HepG2 (cell line): ENCODE measurements around the gene POU2F1. TPM values are rescaled to one million over a fixed set of nuclear protein-coding genes. Genes with fewer than 3 reads are reported as not detected.

Experiments
- ADNP ChIP-seq: sonication (generic); formaldehyde crosslinking; IDR thresholded peaks from 2 replicates; pipeline ENCODE4 v1.4.0; 2020; ENCODE audit warnings: missing genetic modification reagents
- ARNTL ChIP-seq: sonication (generic); formaldehyde crosslinking; IDR thresholded peaks from 2 replicates; pipeline ENCODE4 v1.4.0; 2020; ENCODE audit warnings: mild to moderate bottlenecking, missing genetic modification reagents
- FOXO4 ChIP-seq: sonication (generic); formaldehyde crosslinking; conservative IDR thresholded peaks from 2 replicates; pipeline ENCODE4 v1.8.1; 2023; ENCODE audit warnings: missing genetic modification reagents
- GPBP1L1 ChIP-seq: sonication (generic); formaldehyde crosslinking; IDR thresholded peaks from 2 replicates; pipeline ENCODE4 v1.5.0; 2020; ENCODE audit warnings: mild to moderate bottlenecking, missing genetic modification reagents
- TIGD3 ChIP-seq: sonication (generic); formaldehyde crosslinking; IDR thresholded peaks from 2 replicates; pipeline ENCODE4 v1.5.1; 2020; ENCODE audit warnings: mild to moderate bottlenecking, missing genetic modification reagents, borderline replicate concordance
- ZBTB26 ChIP-seq: IDR thresholded peaks from 2 replicates; pipeline ENCODE4 v1.6.1; 2016; ENCODE audit warnings: missing compliant biosample characterization, missing genetic modification reagents, borderline replicate concordance
- ZKSCAN8 ChIP-seq: IDR thresholded peaks from 2 replicates; pipeline ENCODE4 v1.6.1; 2016; ENCODE audit warnings: borderline replicate concordance, missing genetic modification reagents, missing compliant biosample characterization
- ZNF142 ChIP-seq: sonication (generic); formaldehyde crosslinking; IDR thresholded peaks from 2 replicates; pipeline ENCODE4 v1.4.0; 2020; ENCODE audit warnings: missing genetic modification reagents
- ZNF18 ChIP-seq: sonication (generic); formaldehyde crosslinking; IDR thresholded peaks from 2 replicates; pipeline ENCODE4 v1.8.0; 2022; ENCODE audit warnings: mild to moderate bottlenecking, missing genetic modification reagents; ENCODE audit not compliant: insufficient replicate concordance
- ZNF24 ChIP-seq: fragments of 450-650 bp; IDR thresholded peaks from 2 replicates; pipeline ENCODE4 v1.6.1; 2017; ENCODE audit warnings: antibody characterized with exemption, mild to moderate bottlenecking
- ZNF281 ChIP-seq: sonication (generic); formaldehyde crosslinking; IDR thresholded peaks from 2 replicates; pipeline ENCODE4 v1.4.0; 2020; ENCODE audit warnings: missing genetic modification reagents, borderline replicate concordance
- polyA plus RNA-seq, 8 experiments: library from polyadenylated mRNA; depleted of rRNA in 3 of 8; stranded (reverse) in 7 of 8; unstranded in 1 of 8; fragments of >200 nt; fragmentation: Illumina TruSeq in 4 of 8; extraction: Trizol in 4 of 8; gene quantifications; 2 replicates each; pipeline versions ENCODE4 v1.2.1 to v1.2.3, GENCODE V29; 2011 to 2016; ENCODE audit warnings: low read depth in 4 of 8, missing spikeins in 1 of 8, mixed read lengths in 1 of 8; ENCODE audit not compliant: insufficient read depth in 1 of 8
- total RNA-seq, 5 experiments: library from RNA; depleted of rRNA; stranded (reverse); fragments of >200 nt; fragmentation: Illumina TruSeq; extraction: Trizol; gene quantifications; 2 replicates each; pipeline ENCODE4 v1.2.3, GENCODE V29; 2016; ENCODE audit warnings: low read depth in 1 of 5

Gene POU2F1
- total and polyA plus RNA-seq, 2 of the 13 experiments (the other 11 are each of a cell fraction or from before 2014, with no cell fraction given), result 10.2 to 13.0 TPM

- TF ChIP-seq ZNF142 (CRISPR knock-in tag) (no peak), ZNF281 (CRISPR knock-in tag) (no peak), ZBTB26 (CRISPR knock-in tag) (no peak), FOXO4 (CRISPR knock-in tag) (no peak), ADNP (CRISPR knock-in tag) (no peak), ZNF18 (CRISPR knock-in tag) (no peak), ZNF24 (no peak), GPBP1L1 (CRISPR knock-in tag) (no peak), TIGD3 (no peak), ZKSCAN8 (CRISPR knock-in tag) (no peak), ARNTL (no peak)
Observed at GRCh38 chr1:167439301-167439988, 218.8 kb downstream of the POU2F1 start (continued).
